Smooth muscle cell (in vitro differentiated cells): ENCODE measurements around the gene SNAP47. TPM values are rescaled to one million over a fixed set of nuclear protein-coding genes. Genes with fewer than 3 reads are reported as not detected.
A peak's percentile ranks its signal among the peaks of the same experiment; 100 is the strongest.

Experiments
- DNase-seq: peaks from one replicate; lab custom pipeline; 2025; ENCODE audit not compliant: unreplicated experiment; lab: John Stamatoyannopoulos, UW
- H2AFZ ChIP-seq: fragments of 200-600 bp; sonication (generic); 2 replicates; pipeline ENCODE4 v1.6.0; 2016; ENCODE audit warnings: antibody characterized with exemption, low read depth, mild to moderate bottlenecking
- H3F3A ChIP-seq: fragments of 200-600 bp; sonication (generic); 2 replicates; pipeline ENCODE4 v1.6.0; 2017; ENCODE audit warnings: antibody characterized with exemption, low read depth
- H3K27ac ChIP-seq: fragments of 200-600 bp; sonication (generic); 2 replicates; pipeline ENCODE4 v1.5.1; 2016; ENCODE audit warnings: low read depth, mild to moderate bottlenecking
- H3K27me3 ChIP-seq: fragments of 200-600 bp; sonication (generic); 2 replicates; pipeline ENCODE4 v1.6.1; 2016; ENCODE audit warnings: low read depth, mild to moderate bottlenecking
- H3K36me3 ChIP-seq: fragments of 200-600 bp; sonication (generic); 2 replicates; pipeline ENCODE4 v1.5.1; 2016; ENCODE audit warnings: low read depth
- H3K4me1 ChIP-seq: fragments of 200-600 bp; sonication (generic); 2 replicates; pipeline ENCODE4 v1.5.1; 2016; ENCODE audit warnings: low read depth
- H3K4me2 ChIP-seq: fragments of 200-600 bp; sonication (generic); 2 replicates; pipeline ENCODE4 v1.6.0; 2016; ENCODE audit warnings: mild to moderate bottlenecking
- H3K4me3 ChIP-seq: fragments of 200-600 bp; sonication (generic); 2 replicates; pipeline ENCODE4 v1.5.1; 2016; ENCODE audit warnings: mild to moderate bottlenecking
- H3K79me2 ChIP-seq: fragments of 200-600 bp; sonication (generic); 2 replicates; pipeline ENCODE4 v1.6.0; 2016; ENCODE audit warnings: low read depth, mild to moderate bottlenecking
- H3K9ac ChIP-seq: fragments of 200-600 bp; sonication (generic); 2 replicates; pipeline ENCODE4 v1.6.0; 2016; ENCODE audit warnings: low read depth
- H3K9me3 ChIP-seq: fragments of 200-600 bp; sonication (generic); replicated peaks from 2 replicates; pipeline ENCODE4 v1.5.1; 2016; ENCODE audit warnings: low read depth
- H4K20me1 ChIP-seq: fragments of 200-600 bp; sonication (generic); 2 replicates; pipeline ENCODE4 v1.6.0; 2016; ENCODE audit warnings: low read depth
- CTCF ChIP-seq: fragments of 200-600 bp; sonication (generic); IDR thresholded peaks from 2 replicates; pipeline ENCODE4 v1.5.1; 2017; ENCODE audit warnings: borderline replicate concordance, mild to moderate bottlenecking, antibody characterized with exemption; ENCODE audit not compliant: insufficient read depth, poor library complexity, severe bottlenecking
- WGBS: methylation state at CpG from one replicate; pipeline ENCODE4 v1.1.7; 2016; ENCODE audit warnings: low lambda C conversion rate; 5-methylcytosine and 5-hydroxymethylcytosine counted together
- polyA plus RNA-seq: library from polyadenylated mRNA; unstranded; fragments of >200 nt; fragmentation: Nextera tagmentation; extraction: Ambion mirVana; gene quantifications from 2 replicates; pipeline ENCODE4 v1.2.1, GENCODE V29; 2016
- total RNA-seq: library from RNA; depleted of rRNA; stranded (reverse); fragments of >200 nt; gene quantifications from 2 replicates; pipeline ENCODE4 v1.2.3, GENCODE V29; 2014

Gene SNAP47
- total and polyA plus RNA-seq, 2 experiments from 2014 or later = 26.2 to 42.4 TPM

- no peak for DNase-seq
- Histone ChIP-seq H2AFZ (no peak overlapping the region), H3K9me3 (no peaks in the 10 kb centered on the region), H4K20me1 (no peaks in the 10 kb centered on the region), H3K36me3 (no peaks in the 10 kb centered on the region), H3K9ac (no peak overlapping the region), H3F3A (no peaks in the 10 kb centered on the region), H3K4me1 (peaks cover 15% of the 10 kb centered on the region), H3K4me3 (no peak overlapping the region), H3K27me3 (peaks cover 10% of the 10 kb centered on the region), H3K4me2 (peak overlapping the region; percentile 54), H3K27ac (no peak overlapping the region), H3K79me2 (no peaks in the 10 kb centered on the region)
- 48% methylated on average over 12 of the region's 12 CpGs for WGBS
- TF ChIP-seq CTCF = no peak
Measured at GRCh38 chr1:227793948-227794816, 58.9 kb downstream of the SNAP47 start.

GRCh38 chr1:227794817-227795192, 59.6 kb downstream of the SNAP47 start:
- peak overlapping the region; percentile 54 for H3K4me2 ChIP-seq
- H3K4me3 ChIP-seq = no peak overlapping the region
- H3K9me3 ChIP-seq = no peaks in the 10 kb centered on the region
- no peaks in the 10 kb centered on the region for H4K20me1 ChIP-seq
- H3K9ac ChIP-seq = no peak overlapping the region
- no peaks in the 10 kb centered on the region for H3K36me3 ChIP-seq
- H3K4me1 ChIP-seq = peaks cover 15% of the 10 kb centered on the region
- H3K79me2 ChIP-seq = no peaks in the 10 kb centered on the region
- H3K27ac ChIP-seq = no peak overlapping the region
- TF ChIP-seq CTCF = no peak
- no peaks in the 10 kb centered on the region for H3F3A ChIP-seq
- no peak overlapping the region for H2AFZ ChIP-seq
- DNase-seq = no peak
- 90% methylated on average over 7 of the region's 11 CpGs for WGBS
- H3K27me3 ChIP-seq = peaks cover 10% of the 10 kb centered on the region

GRCh38 chr1:227795732-227796131, 60.5 kb downstream of the SNAP47 start:
- TF ChIP-seq CTCF = no peak
- no peak overlapping the region for H3K4me2 ChIP-seq
- H3K27me3 ChIP-seq = peaks cover 10% of the 10 kb centered on the region
- no peaks in the 10 kb centered on the region for H3K36me3 ChIP-seq
- peaks cover 15% of the 10 kb centered on the region for H3K4me1 ChIP-seq
- no peak overlapping the region for H3K4me3 ChIP-seq
- H3K27ac ChIP-seq = no peak overlapping the region
- 92% methylated on average over 5 of the region's 6 CpGs for WGBS
- no peaks in the 10 kb centered on the region for H3F3A ChIP-seq
- H4K20me1 ChIP-seq = no peaks in the 10 kb centered on the region
- H3K9me3 ChIP-seq = no peaks in the 10 kb centered on the region
- H3K79me2 ChIP-seq = no peaks in the 10 kb centered on the region
- DNase-seq = no peak
- no peak overlapping the region for H3K9ac ChIP-seq
- no peak overlapping the region for H2AFZ ChIP-seq
